ENCODE measurements around the gene CASS4.
"Not testable (repeated sequence)": the region's sequence is repeated elsewhere in the genome, so short reads cannot be mapped to it uniquely, and the experiment has no call there.

DNA sequence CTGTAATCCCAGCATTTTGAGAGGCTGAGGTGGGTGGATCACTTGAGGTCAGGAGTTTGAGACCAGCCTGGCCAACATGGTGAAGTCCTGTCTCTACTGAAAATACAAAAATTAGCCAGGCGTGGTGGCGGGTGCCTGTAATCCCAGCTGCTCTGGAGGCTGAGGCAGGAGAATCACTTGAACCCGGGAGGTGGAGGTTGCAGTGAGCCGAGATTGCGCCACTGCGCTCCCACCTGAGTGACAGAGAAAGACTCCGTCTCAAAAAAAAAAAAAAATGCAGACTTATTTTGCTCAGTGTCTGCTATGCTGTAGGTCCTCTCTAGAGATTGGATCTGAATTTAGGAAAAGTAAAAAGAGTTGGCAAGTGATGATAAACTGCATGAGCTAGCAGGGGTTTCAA lies 773 bp upstream of the CASS4 start:
- TF ChIP-seq, protein P1, sequence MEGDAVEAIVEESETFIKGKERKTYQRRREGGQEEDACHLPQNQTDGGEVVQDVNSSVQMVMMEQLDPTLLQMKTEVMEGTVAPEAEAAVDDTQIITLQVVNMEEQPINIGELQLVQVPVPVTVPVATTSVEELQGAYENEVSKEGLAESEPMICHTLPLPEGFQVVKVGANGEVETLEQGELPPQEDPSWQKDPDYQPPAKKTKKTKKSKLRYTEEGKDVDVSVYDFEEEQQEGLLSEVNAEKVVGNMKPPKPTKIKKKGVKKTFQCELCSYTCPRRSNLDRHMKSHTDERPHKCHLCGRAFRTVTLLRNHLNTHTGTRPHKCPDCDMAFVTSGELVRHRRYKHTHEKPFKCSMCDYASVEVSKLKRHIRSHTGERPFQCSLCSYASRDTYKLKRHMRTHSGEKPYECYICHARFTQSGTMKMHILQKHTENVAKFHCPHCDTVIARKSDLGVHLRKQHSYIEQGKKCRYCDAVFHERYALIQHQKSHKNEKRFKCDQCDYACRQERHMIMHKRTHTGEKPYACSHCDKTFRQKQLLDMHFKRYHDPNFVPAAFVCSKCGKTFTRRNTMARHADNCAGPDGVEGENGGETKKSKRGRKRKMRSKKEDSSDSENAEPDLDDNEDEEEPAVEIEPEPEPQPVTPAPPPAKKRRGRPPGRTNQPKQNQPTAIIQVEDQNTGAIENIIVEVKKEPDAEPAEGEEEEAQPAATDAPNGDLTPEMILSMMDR (conservative IDR thresholded peaks at IDR 0.05; ENCODE audit: low read depth, low read length): not testable (repeated sequence)
- TF ChIP-seq EZH2 (IDR thresholded peaks at IDR 0.05; ENCODE audit: borderline replicate concordance, low read depth, low read length, poor library complexity, severe bottlenecking): not testable (repeated sequence)
